Keratinocyte (primary cell): ENCODE measurements around the gene MET. TPM values are rescaled to one million over a fixed set of nuclear protein-coding genes. Genes with fewer than 3 reads are reported as not detected.

ENCODE experiments used
- DNase-seq: peaks from one replicate; pipeline ENCODE4 v3.0.0-alpha.2; 2011; ENCODE audit warnings: low read depth, missing footprints, low spot score
- FAIRE-seq: peaks from 2 replicates; lab custom pipeline; 2011; peaks lifted over from hg19 to GRCh38; lab: Jason Lieb, UNC
- H2AFZ ChIP-seq: 2 replicates; pipeline ENCODE4 v1.6.0; 2012; ENCODE audit warnings: low read length, control low read depth, inconsistent platforms; ENCODE audit not compliant: control insufficient read depth
- H3K27ac ChIP-seq: 2 replicates; pipeline ENCODE4 v1.5.1; 2011; ENCODE audit warnings: low read length; ENCODE audit not compliant: control insufficient read depth, insufficient read depth
- H3K27me3 ChIP-seq: 3 replicates; pipeline ENCODE4 v1.6.0; 2011; ENCODE audit warnings: low read length; ENCODE audit not compliant: control insufficient read depth, insufficient read depth; ENCODE audit errors: extremely low read depth
- H3K36me3 ChIP-seq, 2 experiments: 2 replicates in 1 of 2; 3 replicates in 1 of 2; pipeline ENCODE4 v1.5.1; 2011; ENCODE audit warnings: low read length in 2 of 2, mild to moderate bottlenecking in 1 of 2; ENCODE audit not compliant: control insufficient read depth in 2 of 2, insufficient read depth in 2 of 2; ENCODE audit errors: extremely low read depth in 1 of 2
- H3K4me1 ChIP-seq: 3 replicates; pipeline ENCODE4 v1.5.1; 2011; ENCODE audit warnings: low read length; ENCODE audit not compliant: control insufficient read depth, insufficient read depth; ENCODE audit errors: extremely low read depth
- H3K4me2 ChIP-seq: 3 replicates; pipeline ENCODE4 v1.6.0; 2011; ENCODE audit warnings: low read depth, low read length; ENCODE audit not compliant: control insufficient read depth, insufficient read depth; ENCODE audit errors: extremely low read depth
- H3K4me3 ChIP-seq, 3 experiments: fragments of 200-600 bp in 1 of 3; sonication (generic) in 1 of 3; 2 replicates in 2 of 3; 3 replicates in 1 of 3; pipeline ENCODE4 v1.5.1; 2011 to 2016; ENCODE audit warnings: low read length in 3 of 3, mild to moderate bottlenecking in 3 of 3, control low read depth in 2 of 3, inconsistent platforms in 1 of 3, low read depth in 1 of 3, mixed read lengths in 1 of 3, mixed run types in 1 of 3, moderate library complexity in 1 of 3; ENCODE audit not compliant: control insufficient read depth in 2 of 3, insufficient read depth in 2 of 3; ENCODE audit errors: extremely low read depth in 1 of 3
- H3K79me2 ChIP-seq: 2 replicates; pipeline ENCODE4 v1.6.0; 2012; ENCODE audit warnings: low read length; ENCODE audit not compliant: control insufficient read depth, insufficient read depth
- H3K9ac ChIP-seq: 3 replicates; pipeline ENCODE4 v1.6.0; 2011; ENCODE audit warnings: low read length; ENCODE audit not compliant: control insufficient read depth, insufficient read depth; ENCODE audit errors: extremely low read depth
- H3K9me1 ChIP-seq: 3 replicates; pipeline ENCODE4 v1.6.0; 2011; ENCODE audit warnings: low read length; ENCODE audit not compliant: control insufficient read depth, insufficient read depth; ENCODE audit errors: extremely low read depth
- H3K9me3 ChIP-seq: 2 replicates; pipeline ENCODE4 v1.5.1; 2012; ENCODE audit warnings: low read depth, low read length; ENCODE audit not compliant: control insufficient read depth
- H4K20me1 ChIP-seq: 3 replicates; pipeline ENCODE4 v1.6.0; 2011; ENCODE audit warnings: low read length; ENCODE audit not compliant: control insufficient read depth, insufficient read depth; ENCODE audit errors: extremely low read depth
- EZH2 ChIP-seq: IDR thresholded peaks from one replicate; pipeline ENCODE4 v1.6.1; 2012; ENCODE audit warnings: inconsistent platforms, mild to moderate bottlenecking, low read length, moderate library complexity
- dilution Hi-C: fragments of 300-500 bp; cut with MboI; formaldehyde crosslinking; loops from one replicate; pipeline ENCODE4 v1.7.0; 2020; ENCODE audit warnings: low sequenced_read_pairs; ENCODE audit not compliant: extremely low pct_ligation_motif_present
- polyA plus RNA-seq, 5 experiments: library from polyadenylated mRNA; depleted of rRNA in 3 of 5; stranded (reverse) in 3 of 5; stranded (forward) in 1 of 5; unstranded in 1 of 5; fragments of >200 nt; gene quantifications; 1 replicate in 1 of 5; 2 replicates in 3 of 5; 3 replicates in 1 of 5; pipeline versions ENCODE4 v1.2.1 to v1.2.3, GENCODE V29; 2011 to 2012; ENCODE audit warnings: missing spikeins in 2 of 5, low read depth in 1 of 5, low replicate concordance in 1 of 5
- TF ChIP-seq, protein P1 (sequence below), 3 experiments: IDR thresholded peaks in 1 of 3; conservative IDR thresholded peaks in 1 of 3; optimal IDR thresholded peaks in 1 of 3; 2 replicates in 2 of 3; 3 replicates in 1 of 3; pipeline versions ENCODE3 to v1.5.1; 2011; ENCODE audit warnings: low read length in 3 of 3, mild to moderate bottlenecking in 3 of 3, moderate library complexity in 2 of 3, control low read depth in 1 of 3, inconsistent platforms in 1 of 3; ENCODE audit not compliant: insufficient read depth in 2 of 3; ENCODE audit errors: extremely low read depth in 1 of 3

MET gene
- polyA plus RNA-seq, 1 donor (not counting 4 experiments of a cell fraction or from before 2014, with no cell fraction given) = 117 TPM

DNA sequence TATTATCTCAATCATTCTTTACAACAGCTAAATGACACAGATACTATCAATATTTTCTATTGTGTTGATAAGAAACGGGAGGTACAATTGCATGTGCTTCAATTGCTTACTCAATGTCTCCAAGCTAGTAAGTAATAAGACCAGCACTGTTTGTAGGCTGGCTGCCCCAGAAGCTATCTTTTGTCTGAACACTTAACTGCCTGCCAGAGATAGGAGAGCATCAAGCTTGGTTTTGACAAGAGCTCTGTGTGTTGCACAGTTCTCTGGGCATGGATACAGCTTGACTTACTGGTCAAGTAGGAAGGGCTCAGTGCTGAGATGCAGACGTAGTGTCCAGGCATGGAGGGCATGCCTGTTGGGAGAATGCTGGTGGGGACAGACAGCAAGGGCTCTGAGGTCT is 164.1 kb downstream of the MET start:
- dilution Hi-C loops = no loop called here
- H3K9ac ChIP-seq = no peak overlapping the region

DNA sequence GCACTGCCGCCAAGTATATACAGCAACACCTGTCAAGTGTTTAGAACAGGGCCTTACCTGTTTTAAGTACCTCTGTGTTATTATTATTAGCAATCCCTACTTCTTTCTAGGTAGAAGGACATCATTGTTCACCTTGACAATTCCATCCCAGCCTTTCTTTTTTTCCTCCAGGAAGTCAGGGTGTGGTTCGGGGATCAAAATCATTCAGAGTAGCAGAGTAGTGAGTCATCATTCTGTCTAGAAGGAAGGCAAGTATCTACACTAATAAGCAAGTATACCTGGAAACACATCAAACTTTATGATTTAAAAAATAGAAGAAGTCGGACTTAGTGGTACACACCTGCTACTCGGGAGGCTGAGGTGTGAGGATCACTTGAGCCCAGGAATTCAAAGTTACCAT is 164.9 kb downstream of the MET start:
- TF ChIP-seq, protein P1, sequence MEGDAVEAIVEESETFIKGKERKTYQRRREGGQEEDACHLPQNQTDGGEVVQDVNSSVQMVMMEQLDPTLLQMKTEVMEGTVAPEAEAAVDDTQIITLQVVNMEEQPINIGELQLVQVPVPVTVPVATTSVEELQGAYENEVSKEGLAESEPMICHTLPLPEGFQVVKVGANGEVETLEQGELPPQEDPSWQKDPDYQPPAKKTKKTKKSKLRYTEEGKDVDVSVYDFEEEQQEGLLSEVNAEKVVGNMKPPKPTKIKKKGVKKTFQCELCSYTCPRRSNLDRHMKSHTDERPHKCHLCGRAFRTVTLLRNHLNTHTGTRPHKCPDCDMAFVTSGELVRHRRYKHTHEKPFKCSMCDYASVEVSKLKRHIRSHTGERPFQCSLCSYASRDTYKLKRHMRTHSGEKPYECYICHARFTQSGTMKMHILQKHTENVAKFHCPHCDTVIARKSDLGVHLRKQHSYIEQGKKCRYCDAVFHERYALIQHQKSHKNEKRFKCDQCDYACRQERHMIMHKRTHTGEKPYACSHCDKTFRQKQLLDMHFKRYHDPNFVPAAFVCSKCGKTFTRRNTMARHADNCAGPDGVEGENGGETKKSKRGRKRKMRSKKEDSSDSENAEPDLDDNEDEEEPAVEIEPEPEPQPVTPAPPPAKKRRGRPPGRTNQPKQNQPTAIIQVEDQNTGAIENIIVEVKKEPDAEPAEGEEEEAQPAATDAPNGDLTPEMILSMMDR (optimal IDR thresholded peaks at IDR 0.05 in 1 of 3, IDR thresholded peaks at IDR 0.05 in 1 of 3, conservative IDR thresholded peaks at IDR 0.05 in 1 of 3; ENCODE audit: extremely low read depth in 1 of 3, insufficient read depth in 2 of 3, low read length in 3 of 3) = no peak
- TF ChIP-seq EZH2 = no peak
- peak; percentile 84 for FAIRE-seq
- dilution Hi-C loops = no loop called here
- Histone ChIP-seq H2AFZ (no peak overlapping the region), H3K79me2 (no peaks in the 10 kb centered on the region), H3K9ac (no peak overlapping the region), H3K4me1 (peaks cover 20% of the 10 kb centered on the region), H3K9me1 (no peaks in the 10 kb centered on the region), H3K4me2 (no peak overlapping the region), H3K4me3 (no peak overlapping the region), H3K9me3 (no peaks in the 10 kb centered on the region), H3K27me3 (no peaks in the 10 kb centered on the region), H4K20me1 (no peaks in the 10 kb centered on the region), H3K27ac (no peak overlapping the region), H3K36me3 (no peaks in the 10 kb centered on the region)
- DNase-seq = peak; percentile 30

More for the DNA sequence above, 164.1 kb downstream of the MET start:
- Histone ChIP-seq H3K79me2 (no peaks in the 10 kb centered on the region), H3K36me3 (no peaks in the 10 kb centered on the region), H4K20me1 (no peaks in the 10 kb centered on the region), H3K4me2 (no peak overlapping the region), H3K4me3 (no peak overlapping the region), H3K9me1 (no peaks in the 10 kb centered on the region), H3K9me3 (no peaks in the 10 kb centered on the region), H2AFZ (no peak overlapping the region), H3K27ac (no peak overlapping the region), H3K27me3 (no peaks in the 10 kb centered on the region), H3K4me1 (peaks cover 20% of the 10 kb centered on the region)
- TF ChIP-seq, protein P1 (optimal IDR thresholded peaks at IDR 0.05 in 1 of 3, IDR thresholded peaks at IDR 0.05 in 1 of 3, conservative IDR thresholded peaks at IDR 0.05 in 1 of 3; ENCODE audit: extremely low read depth in 1 of 3, insufficient read depth in 2 of 3, low read length in 3 of 3) = no peak
- no peak for TF ChIP-seq EZH2
- FAIRE-seq (no peak), DNase-seq (no peak)
